Esophagus muscularis mucosa (tissue), 3 donors: ENCODE measurements around the gene C8B.

ENCODE experiments used
- POLR2AphosphoS5 ChIP-seq, 2 donors: sonication (generic); formaldehyde crosslinking; IDR thresholded peaks; one replicate each; pipeline ENCODE4 v1.6.1; 2017; ENCODE audit warnings: antibody characterized with exemption in 2 of 2
- TF ChIP-seq, protein P1 (sequence below), 3 experiments: fragments of 200-600 bp in 2 of 3; fragments of 450-650 bp in 1 of 3; sonication (generic) in 2 of 3; IDR thresholded peaks; one replicate each; pipeline ENCODE4 v1.5.1; 2017 to 2019; ENCODE audit warnings: antibody characterized with exemption in 3 of 3, mild to moderate bottlenecking in 2 of 3, moderate library complexity in 1 of 3

GRCh38 chr1:56940039-56940438, 25.8 kb downstream of the C8B start:
- TF ChIP-seq, protein P1, sequence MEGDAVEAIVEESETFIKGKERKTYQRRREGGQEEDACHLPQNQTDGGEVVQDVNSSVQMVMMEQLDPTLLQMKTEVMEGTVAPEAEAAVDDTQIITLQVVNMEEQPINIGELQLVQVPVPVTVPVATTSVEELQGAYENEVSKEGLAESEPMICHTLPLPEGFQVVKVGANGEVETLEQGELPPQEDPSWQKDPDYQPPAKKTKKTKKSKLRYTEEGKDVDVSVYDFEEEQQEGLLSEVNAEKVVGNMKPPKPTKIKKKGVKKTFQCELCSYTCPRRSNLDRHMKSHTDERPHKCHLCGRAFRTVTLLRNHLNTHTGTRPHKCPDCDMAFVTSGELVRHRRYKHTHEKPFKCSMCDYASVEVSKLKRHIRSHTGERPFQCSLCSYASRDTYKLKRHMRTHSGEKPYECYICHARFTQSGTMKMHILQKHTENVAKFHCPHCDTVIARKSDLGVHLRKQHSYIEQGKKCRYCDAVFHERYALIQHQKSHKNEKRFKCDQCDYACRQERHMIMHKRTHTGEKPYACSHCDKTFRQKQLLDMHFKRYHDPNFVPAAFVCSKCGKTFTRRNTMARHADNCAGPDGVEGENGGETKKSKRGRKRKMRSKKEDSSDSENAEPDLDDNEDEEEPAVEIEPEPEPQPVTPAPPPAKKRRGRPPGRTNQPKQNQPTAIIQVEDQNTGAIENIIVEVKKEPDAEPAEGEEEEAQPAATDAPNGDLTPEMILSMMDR (IDR thresholded peaks at IDR 0.05): no peak
- no peak for TF ChIP-seq POLR2AphosphoS5 (IDR thresholded peaks at IDR 0.05)
